GM18867 (cell line): Measurements from ENCODE around the gene ITGA2B.

Experiments
- ATAC-seq: cut with Tn5 transposase; IDR thresholded peaks from one replicate; pipeline ENCODE4 v1.9.1; 2021; ENCODE audit warnings: mild to moderate bottlenecking, moderate library complexity; ENCODE audit not compliant: unreplicated experiment

ITGA2B gene

GRCh38 chr17:44389281-44389680 lies at the start of gene ITGA2B:
TSS of gene ITGA2B (minus strand) at chr17:44389649. CDS start at chr17:44389473, 176 bp downstream.
- no peak for ATAC-seq

- no peak for ATAC-seq
These were observed 49.7 kb upstream of the ITGA2B start for GRCh38 chr17:44439168-44439567.

GRCh38 chr17:44438636-44439035 lies 49.2 kb upstream of the ITGA2B start:
- peak; percentile 40 for ATAC-seq

- no peak for ATAC-seq
These were observed 46.9 kb upstream of the ITGA2B start for GRCh38 chr17:44436336-44436735.

- ATAC-seq = no peak
These were observed 43.1 kb upstream of the ITGA2B start for GRCh38 chr17:44432254-44433157.

GRCh38 chr17:44424828-44425461 lies 35.5 kb upstream of the ITGA2B start:
- no peak for ATAC-seq

GRCh38 chr17:44417553-44417952 lies 28.1 kb upstream of the ITGA2B start:
- no peak for ATAC-seq

- no peak for ATAC-seq
These were observed 27.3 kb upstream of the ITGA2B start for GRCh38 chr17:44416558-44417289.

GRCh38 chr17:44414394-44415155 lies 25.1 kb upstream of the ITGA2B start:
- ATAC-seq = no peak

GRCh38 chr17:44409309-44410028 lies 20.0 kb upstream of the ITGA2B start:
- peak; percentile 16 for ATAC-seq

- ATAC-seq = peak; percentile 51
These were observed 19.3 kb upstream of the ITGA2B start for GRCh38 chr17:44408786-44409185.

- ATAC-seq = peak; percentile 69
These were observed 13.2 kb upstream of the ITGA2B start for GRCh38 chr17:44402564-44403172.

- ATAC-seq = no peak
These were observed 10.9 kb upstream of the ITGA2B start for GRCh38 chr17:44400226-44400847.

GRCh38 chr17:44398692-44399691 lies 9.5 kb upstream of the ITGA2B start:
- no peak for ATAC-seq

GRCh38 chr17:44397479-44398440 lies 8.3 kb upstream of the ITGA2B start:
- no peak for ATAC-seq

GRCh38 chr17:44396946-44397345 lies 7.5 kb upstream of the ITGA2B start:
- ATAC-seq = no peak

- ATAC-seq = no peak
These were observed 5.4 kb upstream of the ITGA2B start for GRCh38 chr17:44394833-44395232.
